DMS114 treated with DMSO at 0.1 percent for 48 hours (cell line): ENCODE measurements around the gene NTF3.
"Not testable (repeated sequence)": the region's sequence is repeated elsewhere in the genome, so short reads cannot be mapped to it uniquely, and the experiment has no call there.

Experiments
- DNase-seq: peaks from one replicate; lab custom pipeline; 2025; ENCODE audit not compliant: unreplicated experiment; lab: John Stamatoyannopoulos, UW

Gene NTF3

DNA sequence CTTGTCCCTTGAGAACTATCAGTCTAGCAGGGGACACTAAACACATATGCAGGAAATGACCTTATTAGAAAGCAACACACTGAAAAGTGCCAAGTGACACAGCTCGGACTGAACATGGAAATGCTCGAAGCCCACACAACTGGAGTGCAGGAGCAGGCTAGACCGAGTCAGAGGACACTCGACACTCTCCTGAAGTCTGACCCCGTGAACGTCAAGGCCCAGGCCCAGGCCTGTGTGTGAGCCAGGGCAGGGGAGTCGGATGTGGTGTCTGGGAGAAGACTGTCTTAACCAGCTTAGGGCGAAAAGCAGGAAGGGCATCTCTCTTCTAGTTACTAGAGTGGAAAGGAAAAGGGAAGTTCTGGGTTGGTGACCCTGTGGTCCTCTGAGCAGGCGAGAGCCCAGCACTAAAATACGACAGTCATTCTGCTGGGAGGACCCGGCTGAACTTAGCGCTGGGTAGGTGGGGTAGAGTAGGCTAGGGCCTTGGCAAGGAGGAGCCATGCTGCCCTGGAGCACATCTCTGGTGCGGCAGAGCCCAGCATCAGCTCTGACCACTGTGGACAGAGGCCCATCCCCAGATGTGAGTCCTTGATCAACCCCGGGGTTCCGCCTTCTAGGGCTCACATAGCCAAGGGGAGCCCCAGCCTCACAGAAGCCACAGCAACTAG lies 93.0 kb downstream of the NTF3 start:
- DNase-seq: no peak

DNA sequence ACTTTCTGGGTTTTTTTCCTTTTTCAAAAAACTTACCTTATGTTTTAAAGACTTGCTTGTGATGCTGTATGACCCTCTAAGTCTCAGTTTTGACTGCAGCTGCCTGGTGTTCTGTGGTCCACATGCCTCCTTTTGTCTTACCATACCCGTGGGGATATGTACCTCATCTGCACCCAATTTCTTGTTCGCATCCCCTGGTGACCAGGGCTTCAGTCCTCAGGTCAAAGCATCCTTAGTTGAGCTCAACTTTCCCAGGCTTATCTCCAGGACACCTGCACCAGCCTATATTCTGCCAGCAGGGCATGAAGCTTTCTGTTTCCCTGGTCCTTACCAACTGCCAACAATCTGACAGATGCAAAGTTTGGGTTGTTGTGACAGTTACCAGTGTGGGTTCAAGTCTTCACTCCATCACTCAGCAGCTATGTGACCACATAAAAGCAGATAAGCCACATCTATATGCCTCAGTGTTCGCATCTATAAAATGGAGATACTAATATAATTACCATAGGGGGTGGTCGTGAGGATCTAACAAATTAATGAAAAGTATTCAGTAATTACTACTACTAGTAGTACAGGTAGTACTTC lies 94.0 kb downstream of the NTF3 start:
- DNase-seq: no peak

GRCh38 chr12:5533368-5533767 lies 101.5 kb downstream of the NTF3 start:
- no peak for DNase-seq

- no peak for DNase-seq
Observed at GRCh38 chr12:5534426-5535199, 102.7 kb downstream of the NTF3 start.

GRCh38 chr12:5535541-5535940 lies 103.6 kb downstream of the NTF3 start:
- no peak for DNase-seq

DNA sequence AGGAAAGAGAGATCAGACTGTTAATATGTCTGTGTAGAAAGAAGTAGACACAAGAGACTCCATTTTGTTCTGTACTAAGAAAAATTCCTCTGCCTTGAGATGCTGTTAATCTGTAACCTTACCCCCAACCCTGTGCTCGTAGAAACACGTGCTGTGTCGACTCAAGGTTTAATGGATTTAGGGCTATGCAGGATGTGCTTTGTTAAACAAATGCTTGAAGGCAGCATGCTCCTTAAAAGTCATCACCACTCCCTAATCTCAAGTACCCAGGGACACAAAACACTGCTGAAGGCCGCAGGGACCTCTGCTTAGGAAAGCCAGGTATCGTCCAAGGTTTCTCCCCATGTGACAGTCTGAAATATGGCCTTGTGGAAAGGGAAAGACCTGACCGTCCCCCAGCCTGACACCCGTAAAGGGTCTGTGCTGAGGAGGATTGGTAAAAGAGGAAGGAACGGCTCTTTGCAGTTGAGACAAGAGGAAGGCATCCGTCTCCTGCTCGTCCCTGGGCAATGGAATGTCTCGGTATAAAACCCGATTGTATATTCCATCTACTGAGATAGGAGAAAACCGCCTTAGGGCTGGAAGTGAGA lies 105.2 kb downstream of the NTF3 start:
- DNase-seq: not testable (repeated sequence)

- no peak for DNase-seq
Observed at GRCh38 chr12:5537771-5538170, 105.9 kb downstream of the NTF3 start.
